ENCODE data around the gene FRS3. TPM values are rescaled to one million over a fixed set of nuclear protein-coding genes. Genes with fewer than 3 reads are reported as not detected.

The FRS3 gene
- total and polyA plus RNA-seq, 9 of the 15 experiments (the other 6 are each of a cell fraction or from before 2014, with no cell fraction given): 0.03 to 3.7 (median 1.6) TPM

- peak in 1 of 2 experiments; percentile 97; a peak in 2 of 4 replicates for TF ChIP-seq ZNF639 (CRISPR knock-in tag; conservative IDR thresholded peaks at IDR 0.05 in 1 of 2, IDR thresholded peaks at IDR 0.05 in 1 of 2)
- peak; percentile 21; the same call in 1 of the 2 replicates for TF ChIP-seq ZNF436 (CRISPR knock-in tag; IDR thresholded peaks at IDR 0.05)
- TF ChIP-seq FOSL1 (tag; conservative IDR thresholded peaks at IDR 0.05): peak; percentile 53; the same call in 1 of the 2 replicates
- peak; percentile 39 to 50; a peak in 2 of 4 replicates for TF ChIP-seq SIX5 (IDR thresholded peaks at IDR 0.05; ENCODE audit: borderline replicate concordance in 1 of 2, insufficient read depth in 1 of 2, low read depth in 1 of 2, low read length in 2 of 2)
- no peak for TF ChIP-seq DMBX1 (CRISPR knock-in tag; IDR thresholded peaks at IDR 0.05; ENCODE audit: borderline replicate concordance)
- TF ChIP-seq ZNF79 (CRISPR knock-in tag; IDR thresholded peaks at IDR 0.05; ENCODE audit: low read depth): no peak
- TF ChIP-seq ZNF586 (CRISPR knock-in tag; conservative IDR thresholded peaks at IDR 0.05): no peak
- TF ChIP-seq MTF1 (CRISPR knock-in tag; IDR thresholded peaks at IDR 0.05; ENCODE audit: borderline replicate concordance): no peak
- peak; percentile 71 for TF ChIP-seq KLF1 (tag; IDR thresholded peaks at IDR 0.05)
- no peak for TF ChIP-seq NCOA2 (IDR thresholded peaks at IDR 0.05; ENCODE audit: partially characterized antibody in 2 of 2)
- TF ChIP-seq MCM5 (IDR thresholded peaks at IDR 0.05; ENCODE audit: low read depth): no peak
- TF ChIP-seq MTA1 (IDR thresholded peaks at IDR 0.05; ENCODE audit: borderline replicate concordance): peak; percentile 99
- TF ChIP-seq MTA3 (IDR thresholded peaks at IDR 0.05; ENCODE audit: borderline replicate concordance): peak; percentile 93
- peak; percentile 66 for TF ChIP-seq TOE1 (IDR thresholded peaks at IDR 0.05; ENCODE audit: borderline replicate concordance)
- TF ChIP-seq TOE1 (CRISPR knock-in tag; IDR thresholded peaks at IDR 0.05; ENCODE audit: borderline replicate concordance, low read depth): peak; percentile 26; the same call in 1 of the 2 replicates
- TF ChIP-seq ZNF316 (IDR thresholded peaks at IDR 0.05): no peak
- peak; percentile 49; the same call in 1 of the 2 replicates for TF ChIP-seq ZNF589 (CRISPR knock-in tag; IDR thresholded peaks at IDR 0.05; ENCODE audit: low read depth)
- TF ChIP-seq ZKSCAN8 (CRISPR knock-in tag; IDR thresholded peaks at IDR 0.05): no peak
- no peak for TF ChIP-seq SRSF1 (IDR thresholded peaks at IDR 0.05; ENCODE audit: low read depth, low read length)
Measured at GRCh38 chr6:41787219-41787917, 7.7 kb upstream of the FRS3 start, which contains the start of gene TOMM6 (continued).

Data from K562 (cell line).